HEK293T (cell line): Measurements from ENCODE around the gene FUZ.

ENCODE experiments used
- BHLHE40 ChIP-seq: fragments of 450-650 bp; IDR thresholded peaks from 2 replicates; pipeline ENCODE4 v1.6.1; 2016; ENCODE audit warnings: mild to moderate bottlenecking, moderate library complexity, borderline replicate concordance
- CTBP1 ChIP-seq: fragments of 450-650 bp; IDR thresholded peaks from 2 replicates; pipeline ENCODE4 v1.6.1; 2016; ENCODE audit warnings: borderline replicate concordance
- LEF1 ChIP-seq: fragments of 450-650 bp; IDR thresholded peaks from 2 replicates; pipeline ENCODE4 v1.6.1; 2017; ENCODE audit warnings: mild to moderate bottlenecking, borderline replicate concordance
- SUZ12 ChIP-seq: fragments of 450-650 bp; IDR thresholded peaks from 2 replicates; pipeline ENCODE4 v1.6.1; 2016; ENCODE audit warnings: mild to moderate bottlenecking
- ZNF384 ChIP-seq: fragments of 450-650 bp; IDR thresholded peaks from 2 replicates; pipeline ENCODE4 v1.6.1; 2016

GRCh38 chr19:49849433-49850220, 36.5 kb upstream of the FUZ start:
- no peak for TF ChIP-seq BHLHE40
- TF ChIP-seq CTBP1, result no peak
- no peak for TF ChIP-seq SUZ12
- TF ChIP-seq LEF1, result no peak
- TF ChIP-seq ZNF384, result no peak
